Smooth muscle cell (in vitro differentiated cells): Measurements from ENCODE around the gene SOX5. TPM values are rescaled to one million over a fixed set of nuclear protein-coding genes. Genes with fewer than 3 reads are reported as not detected.
"Not testable (repeated sequence)": the region's sequence is repeated elsewhere in the genome, so short reads cannot be mapped to it uniquely, and the experiment has no call there.

Source experiments
- DNase-seq: peaks from one replicate; lab custom pipeline; 2025; ENCODE audit not compliant: unreplicated experiment; lab: John Stamatoyannopoulos, UW
- H2AFZ ChIP-seq: fragments of 200-600 bp; sonication (generic); 2 replicates; pipeline ENCODE4 v1.6.0; 2016; ENCODE audit warnings: antibody characterized with exemption, low read depth, mild to moderate bottlenecking
- H3F3A ChIP-seq: fragments of 200-600 bp; sonication (generic); 2 replicates; pipeline ENCODE4 v1.6.0; 2017; ENCODE audit warnings: antibody characterized with exemption, low read depth
- H3K27ac ChIP-seq: fragments of 200-600 bp; sonication (generic); 2 replicates; pipeline ENCODE4 v1.5.1; 2016; ENCODE audit warnings: low read depth, mild to moderate bottlenecking
- H3K27me3 ChIP-seq: fragments of 200-600 bp; sonication (generic); 2 replicates; pipeline ENCODE4 v1.6.1; 2016; ENCODE audit warnings: low read depth, mild to moderate bottlenecking
- H3K36me3 ChIP-seq: fragments of 200-600 bp; sonication (generic); 2 replicates; pipeline ENCODE4 v1.5.1; 2016; ENCODE audit warnings: low read depth
- H3K4me1 ChIP-seq: fragments of 200-600 bp; sonication (generic); 2 replicates; pipeline ENCODE4 v1.5.1; 2016; ENCODE audit warnings: low read depth
- H3K4me2 ChIP-seq: fragments of 200-600 bp; sonication (generic); 2 replicates; pipeline ENCODE4 v1.6.0; 2016; ENCODE audit warnings: mild to moderate bottlenecking
- H3K4me3 ChIP-seq: fragments of 200-600 bp; sonication (generic); 2 replicates; pipeline ENCODE4 v1.5.1; 2016; ENCODE audit warnings: mild to moderate bottlenecking
- H3K79me2 ChIP-seq: fragments of 200-600 bp; sonication (generic); 2 replicates; pipeline ENCODE4 v1.6.0; 2016; ENCODE audit warnings: low read depth, mild to moderate bottlenecking
- H3K9ac ChIP-seq: fragments of 200-600 bp; sonication (generic); 2 replicates; pipeline ENCODE4 v1.6.0; 2016; ENCODE audit warnings: low read depth
- H3K9me3 ChIP-seq: fragments of 200-600 bp; sonication (generic); replicated peaks from 2 replicates; pipeline ENCODE4 v1.5.1; 2016; ENCODE audit warnings: low read depth
- H4K20me1 ChIP-seq: fragments of 200-600 bp; sonication (generic); 2 replicates; pipeline ENCODE4 v1.6.0; 2016; ENCODE audit warnings: low read depth
- CTCF ChIP-seq: fragments of 200-600 bp; sonication (generic); IDR thresholded peaks from 2 replicates; pipeline ENCODE4 v1.5.1; 2017; ENCODE audit warnings: borderline replicate concordance, mild to moderate bottlenecking, antibody characterized with exemption; ENCODE audit not compliant: insufficient read depth, poor library complexity, severe bottlenecking
- WGBS: methylation state at CpG from one replicate; pipeline ENCODE4 v1.1.7; 2016; ENCODE audit warnings: low lambda C conversion rate; 5-methylcytosine and 5-hydroxymethylcytosine counted together
- polyA plus RNA-seq: library from polyadenylated mRNA; unstranded; fragments of >200 nt; fragmentation: Nextera tagmentation; extraction: Ambion mirVana; gene quantifications from 2 replicates; pipeline ENCODE4 v1.2.1, GENCODE V29; 2016
- total RNA-seq: library from RNA; depleted of rRNA; stranded (reverse); fragments of >200 nt; gene quantifications from 2 replicates; pipeline ENCODE4 v1.2.3, GENCODE V29; 2014

SOX5 gene
- total and polyA plus RNA-seq, 2 experiments from 2014 or later = 22.3 to 47.8 TPM

GRCh38 chr12:23721268-23721667, 228.2 kb downstream of the SOX5 start:
- Histone ChIP-seq H3F3A (no peaks in the 10 kb centered on the region), H3K27ac (no peak overlapping the region), H3K36me3 (no peaks in the 10 kb centered on the region), H3K27me3 (no peaks in the 10 kb centered on the region), H3K4me2 (no peak overlapping the region), H3K79me2 (no peaks in the 10 kb centered on the region), H3K9ac (no peak overlapping the region), H3K4me1 (no peaks in the 10 kb centered on the region), H4K20me1 (no peaks in the 10 kb centered on the region), H3K4me3 (no peak overlapping the region), H3K9me3 (no peaks in the 10 kb centered on the region), H2AFZ (no peak overlapping the region)
- 95% methylated on average over 8 of the region's 8 CpGs for WGBS
- no peak for TF ChIP-seq CTCF
- DNase-seq = no peak

- no peaks in the 10 kb centered on the region for H3K79me2 ChIP-seq
- no peak overlapping the region for H3K4me2 ChIP-seq
- no peak overlapping the region for H3K27ac ChIP-seq
- H4K20me1 ChIP-seq = no peaks in the 10 kb centered on the region
- TF ChIP-seq CTCF = no peak
- no peaks in the 10 kb centered on the region for H3K4me1 ChIP-seq
- H3K9me3 ChIP-seq = no peaks in the 10 kb centered on the region
- no peaks in the 10 kb centered on the region for H3K27me3 ChIP-seq
- H3F3A ChIP-seq = no peaks in the 10 kb centered on the region
- no peak for DNase-seq
- no peak overlapping the region for H2AFZ ChIP-seq
- H3K4me3 ChIP-seq = no peak overlapping the region
- no peaks in the 10 kb centered on the region for H3K36me3 ChIP-seq
- 98% methylated on average over 2 of the region's 2 CpGs for WGBS
- no peak overlapping the region for H3K9ac ChIP-seq
These were observed 230.0 kb downstream of the SOX5 start for GRCh38 chr12:23719493-23719892.

GRCh38 chr12:23710361-23710760, 239.1 kb downstream of the SOX5 start:
- H3K36me3 ChIP-seq, H3K9me3 ChIP-seq, H3K4me2 ChIP-seq, DNase-seq, H3F3A ChIP-seq, H3K4me3 ChIP-seq, H2AFZ ChIP-seq, H3K27me3 ChIP-seq, H3K9ac ChIP-seq, H3K27ac ChIP-seq, H3K79me2 ChIP-seq, H4K20me1 ChIP-seq: not testable (repeated sequence)
- WGBS = 99% methylated on average over 4 of the region's 4 CpGs
- H3K4me1 ChIP-seq = peaks cover 23% of the 10 kb centered on the region

GRCh38 chr12:23708185-23708837, 241.2 kb downstream of the SOX5 start:
- no peak for DNase-seq
- 96% methylated on average over 6 of the region's 6 CpGs for WGBS
- H3K27ac ChIP-seq = no peak overlapping the region
- H3K4me2 ChIP-seq = no peak overlapping the region
- no peaks in the 10 kb centered on the region for H3K79me2 ChIP-seq
- no peak overlapping the region for H3K9ac ChIP-seq
- no peak for TF ChIP-seq CTCF
- H2AFZ ChIP-seq = no peak overlapping the region
- peaks cover 34% of the 10 kb centered on the region for H3K4me1 ChIP-seq
- no peaks in the 10 kb centered on the region for H3F3A ChIP-seq
- no peak overlapping the region for H3K4me3 ChIP-seq
- no peaks in the 10 kb centered on the region for H3K36me3 ChIP-seq
- no peaks in the 10 kb centered on the region for H3K9me3 ChIP-seq
- H4K20me1 ChIP-seq = no peaks in the 10 kb centered on the region
- no peaks in the 10 kb centered on the region for H3K27me3 ChIP-seq
